CD4-positive, alpha-beta T cell treated with Interleukin-12 subunit alpha and Interleukin-12 subunit beta, for 1 hour (primary cell): ENCODE data around the gene SLC5A10.

Experiments
- DNase-seq: peaks from one replicate; pipeline ENCODE4 v3.0.0-alpha.2; 2020

The SLC5A10 gene

GRCh38 chr17:18965530-18966236 is 13.7 kb downstream of the SLC5A10 start:
- DNase-seq = no peak

GRCh38 chr17:18966831-18967624 is 15.1 kb downstream of the SLC5A10 start:
- DNase-seq = no peak

- DNase-seq = no peak
Observed at GRCh38 chr17:18967916-18968315, 16.0 kb downstream of the SLC5A10 start.

- DNase-seq = no peak
Observed at GRCh38 chr17:18968345-18968744, 16.4 kb downstream of the SLC5A10 start.

- no peak for DNase-seq
Observed at GRCh38 chr17:18968945-18969887, 17.3 kb downstream of the SLC5A10 start.

- DNase-seq = no peak
Observed at GRCh38 chr17:18970582-18971480, 18.9 kb downstream of the SLC5A10 start.

- no peak for DNase-seq
Observed at GRCh38 chr17:18971801-18972200, 19.8 kb downstream of the SLC5A10 start.

- DNase-seq = no peak
Observed at GRCh38 chr17:18974407-18975149, 22.6 kb downstream of the SLC5A10 start.

- DNase-seq = no peak
Observed at GRCh38 chr17:18975597-18975996, 23.6 kb downstream of the SLC5A10 start.

- no peak for DNase-seq
Observed at GRCh38 chr17:18976201-18976600, 24.2 kb downstream of the SLC5A10 start.

- no peak for DNase-seq
Observed at GRCh38 chr17:18977021-18977420, 25.1 kb downstream of the SLC5A10 start.

GRCh38 chr17:18977646-18978045 is 25.7 kb downstream of the SLC5A10 start:
- no peak for DNase-seq

- DNase-seq = no peak
Observed at GRCh38 chr17:18978050-18978449, 26.1 kb downstream of the SLC5A10 start.

- DNase-seq = no peak
Observed at GRCh38 chr17:18978655-18979054, 26.7 kb downstream of the SLC5A10 start.

GRCh38 chr17:18980682-18981334 is 28.8 kb downstream of the SLC5A10 start:
- no peak for DNase-seq

GRCh38 chr17:18981335-18981641 is 29.3 kb downstream of the SLC5A10 start:
- no peak for DNase-seq

GRCh38 chr17:18981642-18982424 is 29.9 kb downstream of the SLC5A10 start:
- no peak for DNase-seq

GRCh38 chr17:18984273-18985114 is 32.5 kb downstream of the SLC5A10 start:
- no peak for DNase-seq

- DNase-seq = no peak
Observed at GRCh38 chr17:18985475-18985874, 33.5 kb downstream of the SLC5A10 start.
